Measurements from ENCODE around the gene FKBP11.

- TF ChIP-seq REST (IDR thresholded peaks at IDR 0.05; ENCODE audit: insufficient read depth in 1 of 2, low read depth in 2 of 2, low read length in 1 of 2) (no peak), CTCF (IDR thresholded peaks at IDR 0.05) (no peak), POLR2AphosphoS5 (IDR thresholded peaks at IDR 0.05; ENCODE audit: low read depth, low read length) (no peak), TCF7L2 (IDR thresholded peaks at IDR 0.05; ENCODE audit: low read depth, low read length) (no peak), SIN3A (IDR thresholded peaks at IDR 0.05; ENCODE audit: borderline replicate concordance, insufficient read depth, low read depth, low read length) (no peak)
These were observed 4.3 kb upstream of the FKBP11 start for GRCh38 chr12:48929551-48929950.
